GM21529 (cell line): ENCODE measurements around the gene GTF3C5.
"Not testable (repeated sequence)": the region's sequence is repeated elsewhere in the genome, so short reads cannot be mapped to it uniquely, and the experiment has no call there.

Experiments
- ATAC-seq: cut with Tn5 transposase; IDR thresholded peaks from one replicate; pipeline ENCODE4 v1.9.1; 2021; ENCODE audit not compliant: unreplicated experiment

The GTF3C5 gene

GRCh38 chr9:133087429-133088145, 56.8 kb downstream of the GTF3C5 start:
- no peak for ATAC-seq

GRCh38 chr9:133088146-133088750, 57.5 kb downstream of the GTF3C5 start:
- ATAC-seq = no peak

- ATAC-seq = no peak
Observed at GRCh38 chr9:133088756-133089155, 58.0 kb downstream of the GTF3C5 start.

- ATAC-seq = no peak
Observed at GRCh38 chr9:133089271-133089671, 58.5 kb downstream of the GTF3C5 start.

GRCh38 chr9:133090187-133090586, 59.4 kb downstream of the GTF3C5 start:
- no peak for ATAC-seq

- no peak for ATAC-seq
Observed at GRCh38 chr9:133090752-133091385, 60.1 kb downstream of the GTF3C5 start.

- not testable (repeated sequence) for ATAC-seq
Observed at GRCh38 chr9:133094351-133094750, 63.6 kb downstream of the GTF3C5 start.

GRCh38 chr9:133094842-133095393, 64.1 kb downstream of the GTF3C5 start:
- no peak for ATAC-seq

GRCh38 chr9:133098104-133098754, 67.4 kb downstream of the GTF3C5 start:
- ATAC-seq = no peak

GRCh38 chr9:133098871-133099270, 68.1 kb downstream of the GTF3C5 start:
- ATAC-seq = no peak

- ATAC-seq = no peak
Observed at GRCh38 chr9:133099726-133100505, 69.1 kb downstream of the GTF3C5 start.

GRCh38 chr9:133100506-133101355, 69.9 kb downstream of the GTF3C5 start:
- no peak for ATAC-seq

GRCh38 chr9:133101356-133102189, 70.8 kb downstream of the GTF3C5 start:
- no peak for ATAC-seq

- ATAC-seq = no peak
Observed at GRCh38 chr9:133102190-133103021, 71.6 kb downstream of the GTF3C5 start.

GRCh38 chr9:133103183-133103986, 72.6 kb downstream of the GTF3C5 start:
- no peak for ATAC-seq

- ATAC-seq = no peak
Observed at GRCh38 chr9:133103987-133104505, 73.2 kb downstream of the GTF3C5 start.
